ENCODE results near the gene STUB1.

GRCh38 chr16:728890-729744, 48.9 kb downstream of the STUB1 start:
- TF ChIP-seq CTCF (IDR thresholded peaks at IDR 0.05), result no peak
- TF ChIP-seq POLR2AphosphoS5 (IDR thresholded peaks at IDR 0.05), result no peak
- no peak for TF ChIP-seq POLR2A (IDR thresholded peaks at IDR 0.05; ENCODE audit: low read depth)
- no peak for TF ChIP-seq EP300 (IDR thresholded peaks at IDR 0.05)
